Hepatic stellate cell (primary cell): ENCODE data around the gene CETN3.
"Not testable (repeated sequence)": the region's sequence is repeated elsewhere in the genome, so short reads cannot be mapped to it uniquely, and the experiment has no call there.

Experiments
- DNase-seq: peaks from one replicate; pipeline ENCODE4 v3.0.0; 2011; ENCODE audit warnings: low spot score

CETN3 gene

GRCh38 chr5:90383903-90384302, 25.7 kb downstream of the CETN3 start:
- no peak for DNase-seq

- no peak for DNase-seq
Observed at GRCh38 chr5:90381213-90381929, 28.2 kb downstream of the CETN3 start.

- DNase-seq, result no peak
Observed at GRCh38 chr5:90379652-90380051, 29.9 kb downstream of the CETN3 start.

- no peak for DNase-seq
Observed at GRCh38 chr5:90378752-90379151, 30.8 kb downstream of the CETN3 start.

GRCh38 chr5:90371269-90371668, 38.3 kb downstream of the CETN3 start:
- not testable (repeated sequence) for DNase-seq

- DNase-seq, result no peak
Observed at GRCh38 chr5:90368454-90369246, 40.9 kb downstream of the CETN3 start.

GRCh38 chr5:90367879-90368278, 41.7 kb downstream of the CETN3 start:
- DNase-seq, result no peak

- DNase-seq, result no peak
Observed at GRCh38 chr5:90366948-90367347, 42.6 kb downstream of the CETN3 start.

GRCh38 chr5:90365328-90365727, 44.2 kb downstream of the CETN3 start:
- DNase-seq, result no peak

- DNase-seq, result no peak
Observed at GRCh38 chr5:90359073-90359920, 50.3 kb downstream of the CETN3 start.

GRCh38 chr5:90356622-90357021, 52.9 kb downstream of the CETN3 start:
- DNase-seq, result no peak

- DNase-seq, result no peak
Observed at GRCh38 chr5:90356176-90356575, 53.4 kb downstream of the CETN3 start.

- no peak for DNase-seq
Observed at GRCh38 chr5:90355635-90356034, 53.9 kb downstream of the CETN3 start.

GRCh38 chr5:90353254-90353653, 56.3 kb downstream of the CETN3 start:
- no peak for DNase-seq

- no peak for DNase-seq
Observed at GRCh38 chr5:90351101-90351500, 58.5 kb downstream of the CETN3 start.

- DNase-seq, result no peak
Observed at GRCh38 chr5:90347462-90347861, 62.1 kb downstream of the CETN3 start.

GRCh38 chr5:90345684-90346083, 63.9 kb downstream of the CETN3 start:
- no peak for DNase-seq

GRCh38 chr5:90344689-90345088, 64.9 kb downstream of the CETN3 start:
- DNase-seq, result no peak

- not testable (repeated sequence) for DNase-seq
Observed at GRCh38 chr5:90343731-90344130, 65.8 kb downstream of the CETN3 start.

GRCh38 chr5:90342576-90342975, 67.0 kb downstream of the CETN3 start:
- no peak for DNase-seq
